ENCODE data around the gene CMA1.

GRCh38 chr14:24475261-24475660 is 32.8 kb downstream of the CMA1 start:
- TF ChIP-seq TAF1 (IDR thresholded peaks at IDR 0.05; ENCODE audit: low read depth, low read length): no peak
- TF ChIP-seq POLR2A (IDR thresholded peaks at IDR 0.05; ENCODE audit: low read depth, low read length): no peak
- no peak for TF ChIP-seq POLR2AphosphoS5 (IDR thresholded peaks at IDR 0.05; ENCODE audit: low read depth, low read length)
- TF ChIP-seq POU2F2 (IDR thresholded peaks at IDR 0.05; ENCODE audit: low read depth, low read length): no peak
- TF ChIP-seq SPI1 (IDR thresholded peaks at IDR 0.05; ENCODE audit: low read depth, low read length): no peak
